A549 (cell line): ENCODE results near the gene SELPLG. TPM values are rescaled to one million over a fixed set of nuclear protein-coding genes. Genes with fewer than 3 reads are reported as not detected.

Source experiments
- ATAC-seq, 2 experiments: fragments of 200-7000 bp in 1 of 2; fragments of >200 bp in 1 of 2; cut with Nextera tagmentation in 1 of 2; cut with Tn5 transposase in 1 of 2; 3 replicates each; pipeline versions ENCODE4 v1.8.0 to v1.9.1; 2018 to 2020; ENCODE audit warnings: mild to moderate bottlenecking in 1 of 2, moderate library complexity in 1 of 2
- CTCF ChIA-PET: fragments of 300-600 bp; sonication (Branson Sonifier 250); formaldehyde crosslinking; extraction: SDS; loops from one replicate; lab custom pipeline; 2021; ENCODE audit warnings: antibody characterized with exemption, inconsistent platforms; lab: Yijun Ruan, JAX
- POLR2A ChIA-PET: fragments of 350-600 bp; formaldehyde crosslinking; extraction: SDS; loops from one replicate; lab custom pipeline; 2021; ENCODE audit warnings: antibody characterized with exemption, inconsistent platforms; lab: Yijun Ruan, JAX
- DNase-seq, 2 experiments: peaks; one replicate each; pipeline versions ENCODE4 v3.0.0 to v3.0.0-alpha.2; 2011 to 2016; ENCODE audit warnings: low read depth in 1 of 2, low spot score in 1 of 2
- FAIRE-seq: peaks from 2 replicates; lab custom pipeline; 2011; peaks lifted over from hg19 to GRCh38; lab: Jason Lieb, UNC
- H3K27ac ChIP-seq, 2 experiments: fragments of >200 bp; sonication (Bioruptor Twin); formaldehyde crosslinking; 3 replicates each; pipeline ENCODE4 v1.5.1; 2016 to 2017
- H3K4me1 ChIP-seq: fragments of >200 bp; sonication (Bioruptor Twin); formaldehyde crosslinking; 3 replicates; pipeline ENCODE4 v1.6.1; 2016
- H3K4me2 ChIP-seq: fragments of >200 bp; sonication (Bioruptor Twin); formaldehyde crosslinking; 3 replicates; pipeline ENCODE4 v1.6.1; 2016
- H3K4me3 ChIP-seq: fragments of >200 bp; sonication (Bioruptor Twin); formaldehyde crosslinking; 3 replicates; pipeline ENCODE4 v1.5.1; 2016
- H3K9me3 ChIP-seq: fragments of >200 bp; sonication (Bioruptor Twin); formaldehyde crosslinking; 3 replicates; pipeline ENCODE4 v1.6.1; 2016
- BHLHE40 ChIP-seq: IDR thresholded peaks from 2 replicates; pipeline ENCODE4 v1.6.1; 2012; ENCODE audit warnings: low read depth, low read length, inconsistent platforms
- CBX8 ChIP-seq: fragments of 200-600 bp; sonication (generic); IDR thresholded peaks from 2 replicates; pipeline ENCODE4 v1.6.1; 2016
- CHD2 ChIP-seq: fragments of 150-350 bp; IDR thresholded peaks from 2 replicates; pipeline ENCODE4 v1.6.1; 2014; ENCODE audit warnings: low read length; ENCODE audit not compliant: partially characterized antibody
- CHD4 ChIP-seq: fragments of 200-600 bp; sonication (generic); IDR thresholded peaks from 2 replicates; pipeline ENCODE4 v1.6.1; 2016; ENCODE audit warnings: antibody characterized with exemption, mild to moderate bottlenecking, borderline replicate concordance
- EHF ChIP-seq: fragments of 250-450 bp; sonication (Bioruptor Pico); IDR thresholded peaks from 2 replicates; pipeline ENCODE4 v1.5.0; 2020; ENCODE audit warnings: mild to moderate bottlenecking
- EP300 ChIP-seq, 2 experiments: fragments of >200 bp; sonication (Bioruptor Twin); formaldehyde crosslinking; IDR thresholded peaks; 2 replicates in 1 of 2; 3 replicates in 1 of 2; pipeline ENCODE4 v1.6.1; 2016 to 2017
- ESRRA ChIP-seq: fragments of 150-350 bp; IDR thresholded peaks from 2 replicates; pipeline ENCODE4 v1.6.1; 2014; ENCODE audit warnings: mild to moderate bottlenecking, low read length, borderline replicate concordance
- FOSL2 ChIP-seq, 2 experiments: fragments of 450-650 bp in 1 of 2; fragments of >200 bp in 1 of 2; sonication (Bioruptor Twin) in 1 of 2; formaldehyde crosslinking; IDR thresholded peaks; 2 replicates each; pipeline versions ENCODE4 v1.5.0 to v1.6.1; 2016 to 2020; ENCODE audit warnings: mild to moderate bottlenecking in 1 of 2, moderate library complexity in 1 of 2
- HES2 ChIP-seq: fragments of >200 bp; sonication (Bioruptor Twin); formaldehyde crosslinking; IDR thresholded peaks from 2 replicates; pipeline ENCODE4 v1.6.1; 2016
- HEYL ChIP-seq: fragments of 250-450 bp; sonication (Bioruptor Pico); IDR thresholded peaks from 2 replicates; pipeline ENCODE4 v1.8.0; 2021; ENCODE audit warnings: mild to moderate bottlenecking, moderate library complexity
- HOXA7 ChIP-seq: fragments of 250-450 bp; sonication (Bioruptor Pico); IDR thresholded peaks from 2 replicates; pipeline ENCODE4 v1.5.0; 2020; ENCODE audit warnings: mild to moderate bottlenecking, moderate library complexity
- HOXB13 ChIP-seq: fragments of 250-450 bp; sonication (Bioruptor Pico); IDR thresholded peaks from 2 replicates; pipeline ENCODE4 v1.5.0; 2020; ENCODE audit warnings: low read depth, mild to moderate bottlenecking, moderate library complexity
- JUNB ChIP-seq: fragments of >200 bp; sonication (Bioruptor Twin); formaldehyde crosslinking; IDR thresholded peaks from 2 replicates; pipeline ENCODE4 v1.6.1; 2016
- MAX ChIP-seq: IDR thresholded peaks from 2 replicates; pipeline ENCODE4 v1.6.1; 2012
- MYC ChIP-seq: IDR thresholded peaks from 2 replicates; pipeline ENCODE4 v1.6.1; 2012; ENCODE audit warnings: mild to moderate bottlenecking, inconsistent platforms, low read length, improper control_type of control experiment, borderline replicate concordance
- PBX3 ChIP-seq: IDR thresholded peaks from 2 replicates; pipeline ENCODE4 v1.6.1; 2012
- RAD21 ChIP-seq, 2 experiments: fragments of >200 bp in 1 of 2; sonication (Bioruptor Twin) in 1 of 2; formaldehyde crosslinking in 1 of 2; IDR thresholded peaks in 1 of 2; conservative IDR thresholded peaks in 1 of 2; 2 replicates in 1 of 2; 3 replicates in 1 of 2; pipeline ENCODE4 v1.6.1; 2012 to 2018; ENCODE audit warnings: inconsistent platforms in 1 of 2
- RFX5 ChIP-seq: fragments of 450-650 bp; IDR thresholded peaks from 2 replicates; pipeline ENCODE4 v1.7.1; 2014; ENCODE audit warnings: antibody characterized with exemption, mild to moderate bottlenecking, moderate library complexity
- RNF2 ChIP-seq: fragments of 200-600 bp; sonication (generic); IDR thresholded peaks from 2 replicates; pipeline ENCODE4 v1.6.1; 2016; ENCODE audit warnings: low read depth, mild to moderate bottlenecking, antibody characterized with exemption, moderate library complexity, borderline replicate concordance
- TP53 ChIP-seq: fragments of 250-450 bp; sonication (Bioruptor Pico); IDR thresholded peaks from 2 replicates; pipeline ENCODE4 v1.5.0; 2021; ENCODE audit warnings: mild to moderate bottlenecking, moderate library complexity
- ZC3H11A ChIP-seq: fragments of 450-650 bp; IDR thresholded peaks from 2 replicates; pipeline ENCODE4 v1.6.1; 2014; ENCODE audit warnings: antibody characterized with exemption, mild to moderate bottlenecking
- ZSCAN20 ChIP-seq: fragments of 250-450 bp; sonication (Bioruptor Pico); IDR thresholded peaks from 2 replicates; pipeline ENCODE4 v1.8.0; 2022; ENCODE audit warnings: mild to moderate bottlenecking, moderate library complexity
- WGBS: methylation state at CpG from one replicate; pipeline ENCODE4 v1.1.6; 2017; ENCODE audit errors: missing lambda C conversion rate; 5-methylcytosine and 5-hydroxymethylcytosine counted together
- polyA plus RNA-seq, 4 experiments: library from polyadenylated mRNA; depleted of rRNA in 3 of 4; stranded (reverse); fragments of >200 nt; fragmentation: RNase III in 1 of 4; extraction: RNeasy Plus Mini Kit Qiagen cat#74134 plus additional on column Dnase treatment in 1 of 4; gene quantifications; 2 replicates in 3 of 4; 3 replicates in 1 of 4; pipeline ENCODE4 v1.2.3, GENCODE V29; 2011 to 2017

SELPLG gene
- polyA plus RNA-seq, 2 of the 4 experiments (the other 2 are of a cell fraction) = 0.17 to 0.67 TPM

- TF ChIP-seq RNF2 (no peak), CHD2 (no peak), RAD21 (conservative IDR thresholded peaks at IDR 0.05 in 1 of 2, IDR thresholded peaks at IDR 0.05 in 1 of 2) (no peak), MAX (no peak), BHLHE40 (no peak), HOXA7 (CRISPR knock-in tag) (no peak), MYC (no peak), PBX3 (no peak), HES2 (no peak), JUNB (no peak), CBX8 (no peak)
- ChIA-PET POLR2A (no interaction called here), CTCF (interaction anchor here (1.1 to 3.5 kb wide), 7 partner anchors 9 to 305 kb away, joined by 4 to 16 read pairs (median 6); no protein-coding TSS in a partner anchor)
- Histone ChIP-seq H3K4me2 (no peak overlapping the region), H3K4me3 (no peak overlapping the region), H3K4me1 (peaks cover 42% of the 10 kb centered on the region), H3K27ac (no peak overlapping the region), H3K9me3 (no peaks in the 10 kb centered on the region)
- DNase-seq (no peak), FAIRE-seq (no peak), ATAC-seq (no peak)
- 90% methylated on average over 15 of the region's 15 CpGs for WGBS
Observed at GRCh38 chr12:108645686-108646599, 12.2 kb upstream of the SELPLG start.

- Histone ChIP-seq H3K9me3 (no peaks in the 10 kb centered on the region), H3K27ac (peak overlapping the region; percentile 29 to 74; a peak in 5 of 6 replicates)
- DNase-seq (no peak), FAIRE-seq (no peak)
- POLR2A ChIA-PET = no interaction called here
- TF ChIP-seq RFX5 (no peak), HEYL (CRISPR knock-in tag) (no peak), EHF (CRISPR knock-in tag) (no peak), HOXB13 (CRISPR knock-in tag) (no peak), ZC3H11A (no peak), CHD4 (no peak), PBX3 (no peak)
- TF ChIP-seq, all 56 proteins: peak for 0
- WGBS = 95% methylated on average over 7 of the region's 7 CpGs
- CTCF ChIA-PET = interaction anchor here (1.2 to 3.5 kb wide), 4 partner anchors 20 to 160 kb away, joined by 3 to 16 read pairs (median 6); no protein-coding TSS in a partner anchor
- H3K4me1 ChIP-seq = peaks cover 31% of the 10 kb centered on the region
- H3K4me3 ChIP-seq = no peak overlapping the region
- no peak for ATAC-seq
- H3K4me2 ChIP-seq = peak overlapping the region; percentile 63
Observed at GRCh38 chr12:108644811-108645120, 11.1 kb upstream of the SELPLG start.

- peak; percentile 53 to 58 for DNase-seq
- TF ChIP-seq RAD21 (conservative IDR thresholded peaks at IDR 0.05 in 1 of 2, IDR thresholded peaks at IDR 0.05 in 1 of 2) (0 out of 5 replicates have a peak, but pooled peaks of 1 of the 2 experiments have one; percentile 1), ESRRA (peak; percentile 42; the same call in 1 of the 2 replicates), PBX3 (no peak), ZSCAN20 (no peak), FOSL2 (IDR thresholded peaks at IDR 0.05) (no peak), FOSL2 (CRISPR knock-in tag; IDR thresholded peaks at IDR 0.05) (peak; percentile 70), EP300 (IDR thresholded peaks at IDR 0.05) (no peak), TP53 (no peak)
- Histone ChIP-seq H3K4me3 (no peak overlapping the region), H3K4me1 (peaks cover 25% of the 10 kb centered on the region), H3K9me3 (no peaks in the 10 kb centered on the region), H3K4me2 (peak overlapping the region; percentile 63), H3K27ac (peak overlapping the region; percentile 29 to 74; a peak in 5 of 6 replicates)
- ChIA-PET POLR2A (no interaction called here), CTCF (interaction anchor here (0.6 to 3.5 kb wide), 4 partner anchors 20 to 159 kb away, joined by 3 to 16 read pairs (median 4); no protein-coding TSS in a partner anchor)
- WGBS = 37% methylated on average over 18 of the region's 18 CpGs
- no peak for FAIRE-seq
- peak in 1 of 2 experiments; percentile 53; a peak in 3 of 6 replicates for ATAC-seq
Observed at GRCh38 chr12:108643941-108644810, 10.5 kb upstream of the SELPLG start.
